ENCODE data around the gene SEPTIN14. TPM values are rescaled to one million over a fixed set of nuclear protein-coding genes. Genes with fewer than 3 reads are reported as not detected.
"Not testable (repeated sequence)": the region's sequence is repeated elsewhere in the genome, so short reads cannot be mapped to it uniquely, and the experiment has no call there.

SEPTIN14 gene
- total and polyA plus RNA-seq, 2 experiments from 2014 or later = not detected

- H3K4me2 ChIP-seq = no peak overlapping the region
- H2AFZ ChIP-seq = no peak overlapping the region
These were observed 88.1 kb downstream of the SEPTIN14 start for GRCh38 chr7:55774327-55775050.

DNA sequence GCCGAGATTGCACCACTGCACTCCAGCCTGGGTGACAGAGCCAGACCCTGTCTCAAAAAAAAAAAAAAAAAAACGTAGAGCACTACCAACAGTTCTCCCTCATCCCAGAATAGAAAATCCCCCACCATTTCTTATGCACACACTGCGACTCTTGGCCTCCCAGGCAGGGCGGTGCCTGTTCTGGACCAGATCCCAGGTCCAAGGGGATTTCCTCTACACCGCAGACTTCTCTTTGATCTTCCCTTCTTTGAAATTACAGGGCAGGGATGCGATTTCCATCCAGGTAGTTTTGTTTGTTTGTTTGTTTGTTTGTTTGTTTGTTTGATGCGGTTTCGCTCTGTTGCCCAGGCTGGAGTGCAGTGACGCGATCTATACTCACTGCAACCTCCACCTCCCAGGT is 91.8 kb downstream of the SEPTIN14 start:
- no peak overlapping the region for H2AFZ ChIP-seq
- no peak overlapping the region for H3K27ac ChIP-seq
- H3K4me1 ChIP-seq (ENCODE audit: insufficient read depth) = no peaks in the 10 kb centered on the region
- H3K4me3 ChIP-seq = no peak overlapping the region
- TF ChIP-seq, protein P1, sequence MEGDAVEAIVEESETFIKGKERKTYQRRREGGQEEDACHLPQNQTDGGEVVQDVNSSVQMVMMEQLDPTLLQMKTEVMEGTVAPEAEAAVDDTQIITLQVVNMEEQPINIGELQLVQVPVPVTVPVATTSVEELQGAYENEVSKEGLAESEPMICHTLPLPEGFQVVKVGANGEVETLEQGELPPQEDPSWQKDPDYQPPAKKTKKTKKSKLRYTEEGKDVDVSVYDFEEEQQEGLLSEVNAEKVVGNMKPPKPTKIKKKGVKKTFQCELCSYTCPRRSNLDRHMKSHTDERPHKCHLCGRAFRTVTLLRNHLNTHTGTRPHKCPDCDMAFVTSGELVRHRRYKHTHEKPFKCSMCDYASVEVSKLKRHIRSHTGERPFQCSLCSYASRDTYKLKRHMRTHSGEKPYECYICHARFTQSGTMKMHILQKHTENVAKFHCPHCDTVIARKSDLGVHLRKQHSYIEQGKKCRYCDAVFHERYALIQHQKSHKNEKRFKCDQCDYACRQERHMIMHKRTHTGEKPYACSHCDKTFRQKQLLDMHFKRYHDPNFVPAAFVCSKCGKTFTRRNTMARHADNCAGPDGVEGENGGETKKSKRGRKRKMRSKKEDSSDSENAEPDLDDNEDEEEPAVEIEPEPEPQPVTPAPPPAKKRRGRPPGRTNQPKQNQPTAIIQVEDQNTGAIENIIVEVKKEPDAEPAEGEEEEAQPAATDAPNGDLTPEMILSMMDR (IDR thresholded peaks at IDR 0.05; ENCODE audit: poor library complexity) = no peak
- TF ChIP-seq EZH2phosphoT487 (IDR thresholded peaks at IDR 0.05; ENCODE audit: low read depth, severe bottlenecking, unreplicated experiment) (no peak), EZH2 (IDR thresholded peaks at IDR 0.05; ENCODE audit: borderline replicate concordance) (no peak)
- no peak overlapping the region for H3K4me2 ChIP-seq
- H3K27me3 ChIP-seq = no peaks in the 10 kb centered on the region
- no peaks in the 10 kb centered on the region for H3K9me2 ChIP-seq (replicated peaks; ENCODE audit: insufficient read depth)
- H3K36me3 ChIP-seq (replicated peaks; ENCODE audit: insufficient read depth, low read depth) = no peaks in the 10 kb centered on the region
- H3K9me3 ChIP-seq (ENCODE audit: low read depth) = no peaks in the 10 kb centered on the region
- H3K79me2 ChIP-seq = no peaks in the 10 kb centered on the region
- no peak for DNase-seq (ENCODE audit: low spot score)
- no peaks in the 10 kb centered on the region for H4K20me1 ChIP-seq (ENCODE audit: insufficient read depth, poor library complexity, severe bottlenecking)
- 83% methylated on average over 10 of the region's 10 CpGs for WGBS (ENCODE audit: low lambda C conversion rate, missing lambda C conversion rate)

More at GRCh38 chr7:55774327-55775050, 88.1 kb downstream of the SEPTIN14 start:
- WGBS (ENCODE audit: low lambda C conversion rate, missing lambda C conversion rate) = 63% methylated on average over 14 of the region's 14 CpGs
- Histone ChIP-seq H3K4me1 (ENCODE audit: insufficient read depth) (no peaks in the 10 kb centered on the region), H3K4me3 (no peak overlapping the region), H3K9me3 (ENCODE audit: low read depth) (no peaks in the 10 kb centered on the region), H3K36me3 (replicated peaks; ENCODE audit: insufficient read depth, low read depth) (no peaks in the 10 kb centered on the region), H3K9me2 (replicated peaks; ENCODE audit: insufficient read depth) (no peaks in the 10 kb centered on the region), H3K27me3 (no peaks in the 10 kb centered on the region), H3K79me2 (no peaks in the 10 kb centered on the region), H3K27ac (no peak overlapping the region), H4K20me1 (ENCODE audit: insufficient read depth, poor library complexity, severe bottlenecking) (no peaks in the 10 kb centered on the region)
- TF ChIP-seq, protein P1 (IDR thresholded peaks at IDR 0.05; ENCODE audit: poor library complexity) = no peak
- TF ChIP-seq EZH2phosphoT487 (IDR thresholded peaks at IDR 0.05; ENCODE audit: low read depth, severe bottlenecking, unreplicated experiment) (no peak), EZH2 (IDR thresholded peaks at IDR 0.05; ENCODE audit: borderline replicate concordance) (no peak)
- no peak for DNase-seq (ENCODE audit: low spot score)

DNA sequence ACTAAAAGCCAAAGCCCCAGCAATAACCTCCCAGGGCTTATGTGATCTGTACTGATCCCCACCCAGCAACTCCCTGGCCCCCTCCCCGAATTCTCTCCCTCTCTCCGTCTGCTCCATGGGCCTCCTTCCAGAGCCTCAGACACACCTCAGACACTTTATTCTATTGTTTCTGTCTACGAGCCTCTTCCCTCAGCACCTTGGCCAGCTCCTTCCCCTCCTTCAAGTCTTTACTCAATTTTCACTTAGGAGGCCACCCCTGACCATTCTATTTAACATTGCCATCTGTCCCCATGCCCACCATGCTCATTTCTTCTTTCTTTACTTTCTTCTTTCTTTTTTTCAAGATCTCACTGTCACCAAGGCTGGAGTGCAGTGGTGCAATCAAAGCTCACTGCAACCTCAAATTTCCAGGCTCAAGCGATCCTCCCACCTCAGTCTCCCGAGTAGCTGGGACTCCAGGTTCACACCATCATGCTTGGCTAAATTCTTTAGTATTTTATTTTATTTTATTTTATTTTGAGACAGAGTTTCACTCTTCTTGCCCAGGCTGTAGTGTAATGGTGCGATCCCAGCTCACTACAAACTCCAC is 109.2 kb downstream of the SEPTIN14 start:
- not testable (repeated sequence) for H2AFZ ChIP-seq; H3K36me3 ChIP-seq (replicated peaks; ENCODE audit: insufficient read depth, low read depth); H3K4me2 ChIP-seq; H3K79me2 ChIP-seq; H3K27me3 ChIP-seq; DNase-seq (ENCODE audit: low spot score); H3K27ac ChIP-seq; H3K4me3 ChIP-seq; H3K9me3 ChIP-seq (ENCODE audit: low read depth); H3K9me2 ChIP-seq (replicated peaks; ENCODE audit: insufficient read depth); H3K4me1 ChIP-seq (ENCODE audit: insufficient read depth); H4K20me1 ChIP-seq (ENCODE audit: insufficient read depth, poor library complexity, severe bottlenecking)
- 61% methylated on average over 6 of the region's 6 CpGs for WGBS (ENCODE audit: low lambda C conversion rate, missing lambda C conversion rate)

GRCh38 chr7:55744706-55745105 is 117.8 kb downstream of the SEPTIN14 start:
- 84% methylated on average over 12 of the region's 20 CpGs for WGBS (ENCODE audit: low lambda C conversion rate, missing lambda C conversion rate)
- not testable (repeated sequence) for H3K27ac ChIP-seq; H3K9me2 ChIP-seq (replicated peaks; ENCODE audit: insufficient read depth); H3K9me3 ChIP-seq (ENCODE audit: low read depth); H4K20me1 ChIP-seq (ENCODE audit: insufficient read depth, poor library complexity, severe bottlenecking); H3K4me2 ChIP-seq; H3K36me3 ChIP-seq (replicated peaks; ENCODE audit: insufficient read depth, low read depth); H3K27me3 ChIP-seq; H3K79me2 ChIP-seq; DNase-seq (ENCODE audit: low spot score); H3K4me1 ChIP-seq (ENCODE audit: insufficient read depth); H3K4me3 ChIP-seq; H2AFZ ChIP-seq

Small RNA genes within 50 kb of the gene (small RNA-seq; reads per million reads assigned to genes)
- gene AC092647.1 = not detected
- gene AC092647.2 = not detected
- not detected for gene RNU6-1126P

Other genes starting within 250 kb of the SEPTIN14 start
- 4.8 and 5.4 TPM in 2 replicates for gene ZNF713, start 24.7 kb upstream of the SEPTIN14 start, total RNA-seq
- 1.8 and 1.9 TPM in 2 replicates for gene ZNF713, start 24.7 kb upstream of the SEPTIN14 start, polyA plus RNA-seq
- gene MRPS17, start 89.1 kb upstream of the SEPTIN14 start, total RNA-seq = 13.7 and 18.6 TPM in 2 replicates
- 26.1 and 30.3 TPM in 2 replicates for gene MRPS17, start 89.1 kb upstream of the SEPTIN14 start, polyA plus RNA-seq
- gene NIPSNAP2, start 101.8 kb upstream of the SEPTIN14 start, total RNA-seq = 46.0 and 47.6 TPM in 2 replicates
- 46.2 and 51.6 TPM in 2 replicates for gene NIPSNAP2, start 101.8 kb upstream of the SEPTIN14 start, polyA plus RNA-seq
- gene PSPH, start 188.7 kb upstream of the SEPTIN14 start, total RNA-seq = 160 TPM in 2 replicates
- 35.5 and 48.0 TPM in 2 replicates for gene PSPH, start 188.7 kb upstream of the SEPTIN14 start, polyA plus RNA-seq
- gene CCT6A, start 189.0 kb upstream of the SEPTIN14 start, total RNA-seq = 166 and 206 TPM in 2 replicates
- 121 and 131 TPM in 2 replicates for gene CCT6A, start 189.0 kb upstream of the SEPTIN14 start, polyA plus RNA-seq
- 139 and 161 TPM in 2 replicates for gene SUMF2, start 201.5 kb upstream of the SEPTIN14 start, total RNA-seq
- gene SUMF2, start 201.5 kb upstream of the SEPTIN14 start, polyA plus RNA-seq = 163 and 181 TPM in 2 replicates
- not detected in 2 replicates for gene PHKG1, start 230.2 kb upstream of the SEPTIN14 start, total RNA-seq
- gene PHKG1, start 230.2 kb upstream of the SEPTIN14 start, polyA plus RNA-seq = 0.13 and 0.28 TPM in 2 replicates
- 121 and 124 TPM in 2 replicates for gene CHCHD2, start 243.7 kb upstream of the SEPTIN14 start, total RNA-seq
- 173 and 189 TPM in 2 replicates for gene CHCHD2, start 243.7 kb upstream of the SEPTIN14 start, polyA plus RNA-seq